ENCODE measurements around the gene REN.

- TF ChIP-seq CTCF (IDR thresholded peaks at IDR 0.05 in 2 of 3, conservative IDR thresholded peaks at IDR 0.05 in 1 of 3; ENCODE audit: insufficient read depth in 2 of 3, low read depth in 1 of 3, low read length in 3 of 3) (no peak), YY1 (IDR thresholded peaks at IDR 0.05; ENCODE audit: borderline replicate concordance in 1 of 3, control insufficient read depth in 1 of 3, extremely low read depth in 1 of 3, insufficient read depth in 3 of 3, insufficient read length in 1 of 3, insufficient replicate concordance in 2 of 3, low read depth in 1 of 3, low read length in 2 of 3) (no peak), ATF4 (CRISPR knock-in tag; IDR thresholded peaks at IDR 0.05) (peak; percentile 92), EZH2 (IDR thresholded peaks at IDR 0.05; ENCODE audit: borderline replicate concordance, low read depth, low read length) (no peak), ZNF512 (tag; IDR thresholded peaks at IDR 0.05) (no peak), E4F1 (CRISPR knock-in tag; IDR thresholded peaks at IDR 0.05; ENCODE audit: borderline replicate concordance) (no peak), CBX3 (IDR thresholded peaks at IDR 0.05; ENCODE audit: borderline replicate concordance in 1 of 2, low read length in 2 of 2) (no peak), SMC3 (conservative IDR thresholded peaks at IDR 0.05; ENCODE audit: insufficient read depth, low read depth, low read length) (no peak), ZNF436 (CRISPR knock-in tag; IDR thresholded peaks at IDR 0.05) (no peak), REST (IDR thresholded peaks at IDR 0.05; ENCODE audit: borderline replicate concordance) (no peak), REST (CRISPR knock-in tag; IDR thresholded peaks at IDR 0.05; ENCODE audit: low read depth) (peak; percentile 57; the same call in 1 of the 2 replicates)
Observed at GRCh38 chr1:204171751-204172178, 5.6 kb upstream of the REN start.

All from K562 (cell line).